NCI-H1436 treated with DMSO at 0.1 percent for 48 hours (cell line): ENCODE results near the gene HEATR1.

Source experiments
- DNase-seq: peaks from one replicate; lab custom pipeline; 2025; lab: John Stamatoyannopoulos, UW

The HEATR1 gene

DNA sequence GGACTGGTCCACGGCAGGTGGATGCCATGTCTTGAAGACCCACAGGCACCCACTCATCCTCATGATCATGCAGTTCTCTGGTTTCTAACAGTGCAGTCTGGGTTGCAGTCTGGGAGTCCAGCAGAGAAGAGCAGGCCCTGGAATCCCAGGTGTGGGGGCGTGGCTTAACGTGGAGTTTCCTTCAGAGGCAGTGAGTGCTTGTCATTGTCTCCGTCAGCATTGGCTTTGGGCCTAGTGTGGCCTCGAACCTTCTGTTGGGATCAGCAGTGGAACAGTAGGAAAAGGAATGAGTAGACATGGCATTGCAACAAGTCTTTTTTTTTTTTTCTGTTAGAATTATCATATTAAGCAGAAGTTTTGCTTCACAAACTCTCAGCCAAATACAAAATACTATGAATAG, 67.8 kb downstream of the HEATR1 start:
- no peak for DNase-seq

GRCh38 chr1:236535662-236536161, 68.6 kb downstream of the HEATR1 start:
- DNase-seq: peak; percentile 93

DNA sequence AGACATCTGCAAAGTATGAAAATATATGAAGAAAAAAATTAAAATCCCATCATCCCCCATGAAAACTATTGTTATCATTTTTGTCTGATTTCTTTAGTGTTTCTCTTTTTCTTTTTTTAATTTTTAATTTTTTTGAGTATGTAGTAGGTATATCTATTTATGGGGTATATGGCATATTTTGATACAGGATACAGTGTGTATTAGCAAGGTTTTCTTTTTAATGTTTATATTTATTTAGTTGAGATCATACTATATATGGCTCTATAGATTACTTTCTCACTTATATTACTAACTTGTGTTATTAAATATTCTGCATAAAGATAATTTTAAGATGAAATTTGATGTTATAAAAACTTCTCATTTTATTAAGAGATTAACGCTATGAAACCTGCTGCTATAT, 69.1 kb downstream of the HEATR1 start:
- DNase-seq: no peak

- no peak for DNase-seq
Measured at GRCh38 chr1:236534151-236534651, 70.1 kb downstream of the HEATR1 start.

DNA sequence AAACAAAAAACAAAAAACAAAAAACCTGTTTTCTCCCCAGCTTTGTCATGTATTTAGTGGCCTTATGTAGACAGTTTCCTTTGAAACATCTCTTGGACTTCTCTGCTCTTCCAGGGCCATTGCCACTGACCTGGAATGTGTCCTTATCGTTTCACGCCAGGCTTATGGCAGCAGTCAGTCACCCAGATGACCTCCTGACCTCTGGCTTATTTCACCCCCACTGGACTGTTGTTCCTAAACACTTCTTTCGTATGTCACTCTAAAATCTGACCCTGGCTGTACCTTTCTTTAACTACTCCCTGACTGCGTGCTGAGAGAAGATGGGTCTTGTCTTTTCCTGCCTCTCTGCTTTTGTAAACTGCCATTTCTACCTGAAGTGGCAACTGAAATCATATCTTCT, 71.5 kb downstream of the HEATR1 start:
- no peak for DNase-seq

DNA sequence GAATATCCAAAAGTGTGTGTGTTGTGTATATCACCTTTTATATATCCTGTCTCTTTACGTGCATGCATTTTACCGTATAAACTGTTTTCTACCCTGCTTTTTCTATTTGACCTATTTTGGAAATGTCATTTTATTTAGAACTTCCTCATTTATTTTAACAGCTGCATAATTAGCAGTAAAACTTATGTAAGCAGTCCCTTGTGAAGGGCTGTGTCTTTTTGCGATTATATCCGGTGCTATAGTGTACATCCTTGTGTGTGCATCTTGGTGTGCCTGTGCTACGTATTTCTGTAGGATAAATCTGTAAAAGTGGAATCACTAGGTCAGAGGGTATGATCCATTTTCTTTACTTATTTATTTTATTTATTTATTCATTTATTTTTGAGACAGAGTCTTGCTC, 73.4 kb downstream of the HEATR1 start:
- DNase-seq: no peak

DNA sequence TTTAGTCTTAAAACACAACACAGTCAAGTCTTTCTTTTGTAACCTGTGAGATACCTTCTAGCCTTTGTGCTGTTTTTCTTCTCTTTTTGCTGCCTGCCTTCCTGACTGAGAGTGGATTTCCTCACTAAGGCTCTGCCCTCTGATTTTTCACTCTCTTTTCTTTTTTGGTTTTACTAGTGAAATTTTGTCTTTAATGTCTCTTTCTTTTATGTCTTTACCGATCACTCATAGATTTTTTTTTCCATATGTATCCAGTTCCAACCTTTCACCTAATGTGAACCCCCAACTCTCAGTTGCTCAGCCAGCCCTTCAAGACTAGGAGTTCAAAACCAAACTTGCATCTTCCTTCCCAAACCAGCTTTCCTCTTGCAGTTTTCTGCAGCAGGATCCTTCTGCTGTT, 74.0 kb downstream of the HEATR1 start:
- no peak for DNase-seq

- no peak for DNase-seq
Measured at GRCh38 chr1:236526079-236526478, 78.2 kb downstream of the HEATR1 start.

GRCh38 chr1:236524895-236525184, 79.5 kb downstream of the HEATR1 start:
- DNase-seq: no peak

DNA sequence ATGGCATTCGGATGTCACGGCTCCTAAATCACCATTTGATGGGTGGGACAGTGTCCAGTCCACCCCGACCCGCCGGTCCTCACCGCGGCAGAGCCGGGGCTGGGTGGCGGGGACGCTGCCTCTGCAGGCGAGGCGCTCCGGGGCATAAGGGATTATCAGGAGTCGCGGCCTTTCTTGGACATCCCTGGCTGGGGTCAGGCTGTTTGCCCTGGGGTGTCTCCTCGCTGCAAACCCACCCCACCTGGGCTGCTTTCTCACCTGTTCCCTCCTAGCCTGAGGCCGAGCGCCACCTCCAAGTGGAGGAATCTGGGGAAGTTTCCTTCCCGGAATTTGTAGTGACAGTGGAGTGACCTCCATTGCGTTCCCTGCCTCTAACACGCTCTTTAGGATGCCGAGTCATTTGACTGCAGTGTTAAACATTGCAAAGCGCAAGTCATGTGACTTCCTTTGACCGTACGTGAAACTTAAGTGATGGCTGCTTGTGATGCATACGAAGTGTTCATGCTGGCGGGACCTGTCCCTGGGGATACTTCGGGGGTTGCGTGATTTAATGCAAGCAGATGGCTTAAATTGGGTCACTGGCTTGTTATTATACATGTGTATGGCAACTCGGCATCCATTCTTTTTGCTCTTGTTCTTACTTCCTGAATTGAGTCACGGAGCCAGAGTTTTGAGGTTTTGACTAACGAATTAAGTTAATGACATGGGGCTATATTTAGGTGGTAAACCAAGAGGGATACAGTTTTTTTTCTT, 80.0 kb downstream of the HEATR1 start:
- peak; percentile 92 for DNase-seq

DNA sequence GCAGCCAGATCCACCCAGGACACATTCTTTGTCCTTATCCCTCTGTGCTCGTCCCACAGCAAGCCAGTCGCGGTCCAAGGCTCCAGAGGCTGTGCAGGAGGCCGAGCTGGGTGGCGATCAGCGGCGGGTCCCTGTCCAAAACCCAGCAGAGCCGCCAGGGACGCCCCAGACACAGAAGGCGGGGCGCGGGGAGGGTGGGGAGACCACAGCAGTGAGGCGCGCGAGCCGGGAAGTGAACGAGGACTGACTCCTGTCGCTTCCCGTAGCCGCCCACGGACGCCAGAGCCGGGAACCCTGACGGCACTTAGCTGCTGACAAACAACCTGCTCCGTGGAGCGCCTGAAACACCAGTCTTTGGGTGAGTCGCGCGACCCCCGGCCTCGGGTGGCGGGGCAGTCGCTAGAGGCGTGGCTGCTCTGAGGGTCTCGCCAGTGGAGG, 80.6 kb downstream of the HEATR1 start, which contains the start of gene LGALS8:
Gene LGALS8 (plus strand): TSS at position 279 of the 438 bp plus-strand sequence. CDS start 2,089 bp downstream, outside the sequence.
- no peak for DNase-seq

DNA sequence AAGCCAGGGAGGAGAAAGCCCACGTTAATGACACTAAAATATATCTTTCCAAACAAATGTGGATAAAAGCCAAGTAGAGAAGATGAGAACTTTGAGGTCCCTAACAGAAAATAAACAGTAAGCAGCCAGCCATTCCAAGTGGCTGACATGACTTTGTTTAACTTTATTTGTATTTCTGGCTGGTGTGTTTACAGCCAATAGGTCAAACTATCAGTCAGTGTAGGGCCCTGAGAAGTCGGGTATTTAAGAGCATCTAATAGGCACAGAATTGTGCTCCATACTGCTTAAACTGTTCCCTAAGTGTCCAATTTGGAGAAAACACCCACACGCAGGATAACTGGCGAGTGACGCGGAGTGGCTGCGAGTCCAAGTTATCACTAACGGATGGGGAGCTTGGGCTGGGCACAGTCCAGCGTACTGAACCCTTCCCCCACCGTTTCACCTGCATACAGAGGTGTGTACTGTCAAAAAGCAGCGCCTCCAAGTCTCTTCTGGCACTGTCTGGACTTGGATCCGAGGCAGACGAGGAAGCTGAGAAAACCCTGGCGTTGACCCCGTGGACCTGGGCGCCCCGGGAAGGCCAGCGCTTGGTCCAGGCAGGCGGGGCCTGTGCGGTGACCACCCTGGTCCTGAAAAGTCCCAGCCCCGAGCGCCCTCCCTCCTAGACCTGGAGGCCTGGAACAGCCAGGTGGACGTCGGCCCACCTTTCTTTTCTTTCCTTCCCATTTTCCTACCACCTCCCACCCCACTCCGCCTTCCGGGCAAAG, 81.2 kb downstream of the HEATR1 start:
- no peak for DNase-seq

GRCh38 chr1:236520445-236521005, 83.8 kb downstream of the HEATR1 start:
- DNase-seq: no peak

GRCh38 chr1:236518322-236518721, 86.0 kb downstream of the HEATR1 start:
- DNase-seq: no peak

GRCh38 chr1:236516929-236517704, 87.2 kb downstream of the HEATR1 start:
- peak; percentile 13 for DNase-seq

GRCh38 chr1:236515443-236515958, 88.8 kb downstream of the HEATR1 start:
- DNase-seq: no peak

DNA sequence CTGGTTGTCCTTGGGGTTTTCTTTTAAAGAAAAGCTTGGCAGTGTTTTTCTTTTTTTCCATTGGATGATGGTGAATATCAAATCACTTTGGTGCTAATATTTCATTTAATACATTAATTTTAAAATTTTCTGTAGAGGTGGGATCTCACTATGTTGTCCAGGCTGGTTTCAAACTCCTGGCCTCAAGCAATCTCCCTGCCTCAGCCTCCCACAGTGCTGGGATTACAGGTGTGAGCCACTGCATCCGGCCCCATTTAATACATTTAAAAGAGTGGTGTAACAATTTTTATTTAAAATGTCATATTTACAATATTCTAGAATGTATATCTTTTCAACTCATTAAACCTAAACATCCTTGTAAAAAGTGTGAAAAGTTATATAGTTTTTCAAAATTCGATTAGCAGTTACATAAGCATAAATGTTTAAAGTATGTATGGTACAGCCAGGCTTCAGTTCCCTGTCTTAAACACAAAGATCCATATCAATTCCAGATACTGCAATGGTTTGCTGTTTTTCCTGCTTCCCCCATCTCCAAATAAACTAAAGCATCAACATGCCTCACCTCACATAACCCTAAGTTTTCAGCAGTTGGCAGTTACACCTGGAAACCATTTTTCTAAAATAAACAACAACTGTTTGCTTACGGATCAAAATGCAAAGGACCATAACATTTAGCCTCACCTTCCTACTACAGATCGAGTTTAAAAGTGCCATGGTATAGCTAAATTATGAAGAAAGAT, 89.4 kb downstream of the HEATR1 start:
- DNase-seq: peak; percentile 27

DNA sequence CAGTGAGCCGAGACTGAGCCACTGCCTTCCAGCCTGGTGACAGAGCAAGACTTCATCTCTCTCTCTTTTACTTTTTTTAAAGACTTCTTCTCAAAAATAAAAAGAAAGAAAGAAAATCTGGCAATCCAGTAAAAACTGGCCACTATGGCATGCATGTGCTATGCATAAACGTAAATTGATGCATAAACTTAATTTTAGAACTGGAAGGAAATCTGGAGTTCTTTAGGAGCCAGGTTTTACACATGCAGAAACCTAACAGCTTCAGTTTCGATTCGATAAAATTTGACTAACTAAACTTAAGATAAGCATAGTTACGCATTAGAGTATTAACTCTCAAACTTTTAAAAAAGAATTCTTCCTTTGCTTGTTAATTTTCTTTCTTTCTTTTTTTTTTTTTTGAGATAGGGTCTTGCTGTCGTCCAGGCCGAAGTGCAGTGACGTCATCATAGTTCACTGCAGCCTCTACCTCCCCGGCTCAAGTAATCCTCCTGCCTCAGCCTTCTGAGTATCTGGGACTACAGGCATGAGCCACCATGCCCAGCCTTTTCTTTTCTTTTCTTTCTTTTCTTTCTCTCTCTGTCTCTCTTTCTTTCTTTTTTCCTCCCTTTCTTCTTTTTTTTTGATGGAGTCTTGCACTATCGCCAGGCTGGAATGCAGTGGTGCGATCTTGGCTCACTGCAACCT, 92.4 kb downstream of the HEATR1 start:
- no peak for DNase-seq

DNA sequence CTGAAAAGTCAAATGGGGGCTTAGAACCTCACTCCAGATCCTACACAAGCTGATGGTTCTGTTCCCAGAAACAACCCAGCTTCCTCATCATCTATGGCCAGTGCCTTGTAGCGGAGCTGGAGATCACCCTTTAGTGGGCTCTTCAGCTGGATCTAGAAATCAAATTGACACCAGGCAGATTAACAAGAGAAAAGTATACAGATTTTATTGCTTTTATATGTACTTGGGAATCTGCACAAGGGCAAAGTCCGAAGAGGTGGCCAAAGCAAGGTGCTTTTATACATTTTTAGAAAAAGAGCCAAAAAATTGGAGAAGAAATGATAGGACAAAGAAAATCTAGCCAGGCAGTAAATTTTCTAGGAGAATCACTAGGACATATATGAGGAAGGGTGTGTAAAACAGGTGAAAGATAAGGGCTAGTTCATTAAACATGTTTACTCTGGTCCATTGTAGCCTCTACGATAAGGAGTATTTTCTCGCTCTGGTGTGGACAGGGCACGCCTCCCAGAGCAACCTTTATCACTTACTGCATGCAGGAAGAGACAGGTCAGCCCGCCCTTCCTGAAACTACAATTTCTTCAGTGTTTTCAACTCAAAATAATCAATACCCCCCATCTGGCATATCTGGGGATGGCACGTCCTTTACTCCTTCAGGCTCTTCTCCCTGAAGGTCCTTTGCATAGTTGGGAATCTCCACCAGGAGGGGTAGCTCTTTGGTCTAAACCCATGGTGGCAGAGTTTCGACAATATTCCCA, 94.5 kb downstream of the HEATR1 start:
- DNase-seq: no peak

GRCh38 chr1:236509203-236509602, 95.1 kb downstream of the HEATR1 start:
- DNase-seq: no peak
